ENCODE data around the gene NPC1. TPM values are rescaled to one million over a fixed set of nuclear protein-coding genes. Genes with fewer than 3 reads are reported as not detected.
A peak's percentile ranks its signal among the peaks of the same experiment; 100 is the strongest.

Gene NPC1
- total RNA-seq, 1 donor from 2014 or later: 114 TPM

GRCh38 chr18:23499291-23499781 is 87.0 kb downstream of the NPC1 start:
- no peak for ATAC-seq
- H3K36me3 ChIP-seq: no peaks in the 10 kb centered on the region
- no peaks in the 10 kb centered on the region for H3K9me3 ChIP-seq
- H3K27me3 ChIP-seq (ENCODE audit: low read depth): no peaks in the 10 kb centered on the region
- H3K4me3 ChIP-seq: no peak overlapping the region
- intact Hi-C loops (cut with DNase I): no loop called here
- TF ChIP-seq CTCF (IDR thresholded peaks at IDR 0.05): no peak
- DNase-seq: no peak
- H3K27ac ChIP-seq: no peak overlapping the region
- peaks cover 20% of the 10 kb centered on the region for H3K4me1 ChIP-seq

- TF ChIP-seq CTCF (IDR thresholded peaks at IDR 0.05): peak; percentile 87
- H3K27ac ChIP-seq: no peak overlapping the region
- ATAC-seq (peak; percentile 48 to 57), DNase-seq (peak; percentile 78)
- H3K27me3 ChIP-seq (ENCODE audit: low read depth): no peaks in the 10 kb centered on the region
- H3K4me3 ChIP-seq: no peak overlapping the region
- intact Hi-C loops (cut with DNase I): no loop called here
- H3K36me3 ChIP-seq: no peaks in the 10 kb centered on the region
- H3K9me3 ChIP-seq: no peaks in the 10 kb centered on the region
- peaks cover 15% of the 10 kb centered on the region for H3K4me1 ChIP-seq
Observed at GRCh38 chr18:23498877-23499276, 87.4 kb downstream of the NPC1 start.

GRCh38 chr18:23498117-23498516 is 88.2 kb downstream of the NPC1 start:
- intact Hi-C loops (cut with DNase I): no loop called here
- H3K9me3 ChIP-seq: no peaks in the 10 kb centered on the region
- no peak for TF ChIP-seq CTCF (IDR thresholded peaks at IDR 0.05)

GRCh38 chr18:23495723-23496440 is 90.4 kb downstream of the NPC1 start:
- TF ChIP-seq CTCF (IDR thresholded peaks at IDR 0.05): no peak
- intact Hi-C loops (cut with DNase I): no loop called here

More at GRCh38 chr18:23498117-23498516, 88.2 kb downstream of the NPC1 start:
- peaks cover 15% of the 10 kb centered on the region for H3K4me1 ChIP-seq
- DNase-seq (no peak), ATAC-seq (no peak)
- no peaks in the 10 kb centered on the region for H3K36me3 ChIP-seq
- no peak overlapping the region for H3K4me3 ChIP-seq
- no peak overlapping the region for H3K27ac ChIP-seq
- H3K27me3 ChIP-seq (ENCODE audit: low read depth): no peaks in the 10 kb centered on the region

GRCh38 chr18:23494992-23495391 is 91.3 kb downstream of the NPC1 start:
- Histone ChIP-seq H3K4me3 (no peak overlapping the region), H3K27ac (no peak overlapping the region), H3K36me3 (no peaks in the 10 kb centered on the region), H3K4me1 (peaks cover 8% of the 10 kb centered on the region), H3K27me3 (ENCODE audit: low read depth) (no peaks in the 10 kb centered on the region), H3K9me3 (no peaks in the 10 kb centered on the region)
- no peak for TF ChIP-seq CTCF (IDR thresholded peaks at IDR 0.05)
- intact Hi-C loops (cut with DNase I): no loop called here
- no peak for ATAC-seq
- DNase-seq: no peak

More at GRCh38 chr18:23495723-23496440, 90.4 kb downstream of the NPC1 start:
- Histone ChIP-seq H3K4me1 (peaks cover 8% of the 10 kb centered on the region), H3K27me3 (ENCODE audit: low read depth) (no peaks in the 10 kb centered on the region), H3K27ac (no peak overlapping the region), H3K4me3 (no peak overlapping the region), H3K9me3 (no peaks in the 10 kb centered on the region), H3K36me3 (no peaks in the 10 kb centered on the region)
- ATAC-seq (peak; percentile 52 to 72), DNase-seq (no peak)
